ENCODE data around the gene NFKB1. TPM values are rescaled to one million over a fixed set of nuclear protein-coding genes. Genes with fewer than 3 reads are reported as not detected.

Gene NFKB1
- total RNA-seq, 3 donors from 2014 or later (not counting 1 experiment from before 2014, with no cell fraction given), result 144 to 235 (median 163) TPM

- H3K4me1 Mint-ChIP-seq, result peaks cover 6 to 7% of the 10 kb centered on the region in 2 donors
- no peaks in the 10 kb centered on the region for H3K9me3 Mint-ChIP-seq
- ATAC-seq, result no peak
- no peak overlapping the region for H3K4me3 Mint-ChIP-seq
- no peaks in the 10 kb centered on the region for H3K36me3 Mint-ChIP-seq
- no peak overlapping the region for H3K27ac Mint-ChIP-seq
- DNase-seq, result no peak
- no peaks in the 10 kb centered on the region for H3K36me3 ChIP-seq (ENCODE audit: control insufficient read depth, insufficient read depth, low read length)
- intact Hi-C loops (cut with micrococcal nuclease), result no loop called here
- 50% methylated on average over 1 of the region's 1 CpG for WGBS (ENCODE audit: insufficient coverage)
- peaks cover 0 to 7% of the 10 kb centered on the region in 2 donors for H3K27me3 Mint-ChIP-seq (ENCODE audit: low read depth in 2 of 2)
- peaks cover 3% of the 10 kb centered on the region for H3K4me1 ChIP-seq (ENCODE audit: control insufficient read depth, insufficient read depth, low read length)
- TF ChIP-seq, protein P1, sequence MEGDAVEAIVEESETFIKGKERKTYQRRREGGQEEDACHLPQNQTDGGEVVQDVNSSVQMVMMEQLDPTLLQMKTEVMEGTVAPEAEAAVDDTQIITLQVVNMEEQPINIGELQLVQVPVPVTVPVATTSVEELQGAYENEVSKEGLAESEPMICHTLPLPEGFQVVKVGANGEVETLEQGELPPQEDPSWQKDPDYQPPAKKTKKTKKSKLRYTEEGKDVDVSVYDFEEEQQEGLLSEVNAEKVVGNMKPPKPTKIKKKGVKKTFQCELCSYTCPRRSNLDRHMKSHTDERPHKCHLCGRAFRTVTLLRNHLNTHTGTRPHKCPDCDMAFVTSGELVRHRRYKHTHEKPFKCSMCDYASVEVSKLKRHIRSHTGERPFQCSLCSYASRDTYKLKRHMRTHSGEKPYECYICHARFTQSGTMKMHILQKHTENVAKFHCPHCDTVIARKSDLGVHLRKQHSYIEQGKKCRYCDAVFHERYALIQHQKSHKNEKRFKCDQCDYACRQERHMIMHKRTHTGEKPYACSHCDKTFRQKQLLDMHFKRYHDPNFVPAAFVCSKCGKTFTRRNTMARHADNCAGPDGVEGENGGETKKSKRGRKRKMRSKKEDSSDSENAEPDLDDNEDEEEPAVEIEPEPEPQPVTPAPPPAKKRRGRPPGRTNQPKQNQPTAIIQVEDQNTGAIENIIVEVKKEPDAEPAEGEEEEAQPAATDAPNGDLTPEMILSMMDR (IDR thresholded peaks at IDR 0.05), result no peak
- H3K9me3 ChIP-seq (ENCODE audit: control insufficient read depth, insufficient read depth, low read length), result no peaks in the 10 kb centered on the region
- H3K27me3 ChIP-seq (ENCODE audit: control insufficient read depth, insufficient read depth, low read length), result no peaks in the 10 kb centered on the region
- no peak overlapping the region for H3K27ac ChIP-seq (ENCODE audit: low read length)
- no peak overlapping the region for H3K4me3 ChIP-seq (ENCODE audit: low read length)
These were observed 7.4 kb upstream of the NFKB1 start for GRCh38 chr4:102493794-102494193.

DNA sequence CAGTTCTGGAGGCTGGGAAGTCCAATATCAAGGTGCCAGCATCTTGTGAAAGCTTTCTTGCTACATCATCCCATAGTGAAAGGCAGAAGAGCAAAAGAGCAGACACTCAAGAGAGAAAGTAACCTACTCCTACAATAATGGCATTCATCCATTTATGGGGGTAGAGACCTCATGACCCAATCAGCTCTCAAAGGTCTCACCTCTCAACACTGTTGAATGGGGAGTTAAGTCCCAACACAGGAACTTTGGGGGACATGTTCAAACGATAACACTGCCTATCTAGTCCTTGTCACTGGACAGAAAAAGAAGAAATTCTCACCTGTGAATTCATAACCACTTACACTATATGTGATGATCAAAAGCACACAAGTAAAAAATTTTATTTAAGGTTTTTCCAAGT lies 6.6 kb upstream of the NFKB1 start:
- intact Hi-C loops (cut with micrococcal nuclease), result no loop called here
- H3K4me1 Mint-ChIP-seq, result peaks cover 6 to 7% of the 10 kb centered on the region in 2 donors
- 57% methylated on average over 1 of the region's 1 CpG for WGBS (ENCODE audit: insufficient coverage)
- ATAC-seq (no peak), DNase-seq (no peak)
- no peaks in the 10 kb centered on the region for H3K27me3 ChIP-seq (ENCODE audit: control insufficient read depth, insufficient read depth, low read length)
- no peak overlapping the region for H3K27ac ChIP-seq (ENCODE audit: low read length)
- peaks cover 0 to 7% of the 10 kb centered on the region in 2 donors for H3K27me3 Mint-ChIP-seq (ENCODE audit: low read depth in 2 of 2)
- H3K36me3 ChIP-seq (ENCODE audit: control insufficient read depth, insufficient read depth, low read length), result no peaks in the 10 kb centered on the region
- no peaks in the 10 kb centered on the region for H3K36me3 Mint-ChIP-seq
- no peak overlapping the region for H3K4me3 ChIP-seq (ENCODE audit: low read length)
- peaks cover 3% of the 10 kb centered on the region for H3K4me1 ChIP-seq (ENCODE audit: control insufficient read depth, insufficient read depth, low read length)
- no peak overlapping the region for H3K4me3 Mint-ChIP-seq
- TF ChIP-seq, protein P1 (IDR thresholded peaks at IDR 0.05), result no peak
- H3K27ac Mint-ChIP-seq, result no peak overlapping the region
- H3K9me3 Mint-ChIP-seq, result no peaks in the 10 kb centered on the region
- H3K9me3 ChIP-seq (ENCODE audit: control insufficient read depth, insufficient read depth, low read length), result no peaks in the 10 kb centered on the region

DNA sequence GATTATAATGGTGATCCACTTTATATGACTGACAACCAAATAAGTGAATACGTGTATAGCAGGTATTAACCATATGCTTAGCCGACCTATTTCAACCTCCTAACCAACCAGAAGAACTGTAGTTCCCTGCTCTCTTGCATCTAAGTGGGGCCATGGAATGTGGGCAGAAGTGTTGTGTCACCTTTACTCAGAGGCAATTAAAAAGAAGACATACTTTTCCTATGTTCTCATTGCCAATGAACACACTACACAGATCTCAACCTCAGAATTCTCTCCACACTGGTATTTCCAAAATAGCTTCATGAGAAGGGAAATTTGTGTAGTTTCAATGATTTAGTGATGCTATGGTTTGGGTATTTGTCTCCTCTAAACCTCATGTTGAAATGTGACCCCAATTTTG lies 3.2 kb upstream of the NFKB1 start:
- Histone ChIP-seq H3K27ac (ENCODE audit: low read length) (no peak overlapping the region), H3K27me3 (ENCODE audit: control insufficient read depth, insufficient read depth, low read length) (no peaks in the 10 kb centered on the region), H3K4me3 (ENCODE audit: low read length) (no peak overlapping the region), H3K4me1 (ENCODE audit: control insufficient read depth, insufficient read depth, low read length) (peaks cover 14% of the 10 kb centered on the region), H3K9me3 (ENCODE audit: control insufficient read depth, insufficient read depth, low read length) (no peaks in the 10 kb centered on the region), H3K36me3 (ENCODE audit: control insufficient read depth, insufficient read depth, low read length) (no peaks in the 10 kb centered on the region)
- no CpG with 5 or more reads among the region's 2 CpGs for WGBS (ENCODE audit: insufficient coverage)
- Mint-ChIP-seq H3K4me3 (no peak overlapping the region), H3K4me1 (peaks cover 21 to 26% of the 10 kb centered on the region in 2 donors), H3K36me3 (no peaks in the 10 kb centered on the region), H3K27me3 (ENCODE audit: low read depth in 2 of 2) (peaks cover 0 to 7% of the 10 kb centered on the region in 2 donors), H3K27ac (peak overlapping the region; percentile 33 to 63), H3K9me3 (no peaks in the 10 kb centered on the region)
- intact Hi-C loops (cut with micrococcal nuclease), result no loop called here
- ATAC-seq, result no peak
- DNase-seq, result no peak
- TF ChIP-seq, protein P1 (IDR thresholded peaks at IDR 0.05), result no peak

- Histone ChIP-seq H3K4me3 (ENCODE audit: low read length) (peak overlapping the region; percentile 69), H3K4me1 (ENCODE audit: control insufficient read depth, insufficient read depth, low read length) (peaks cover 11% of the 10 kb centered on the region), H3K36me3 (ENCODE audit: control insufficient read depth, insufficient read depth, low read length) (no peaks in the 10 kb centered on the region), H3K9me3 (ENCODE audit: control insufficient read depth, insufficient read depth, low read length) (no peaks in the 10 kb centered on the region), H3K27ac (ENCODE audit: low read length) (peak overlapping the region; percentile 99), H3K27me3 (ENCODE audit: control insufficient read depth, insufficient read depth, low read length) (no peaks in the 10 kb centered on the region)
- intact Hi-C loops (cut with micrococcal nuclease), result loop anchor here (2.0 to 5.0 kb wide), 3 partner anchors 112 to 326 kb away; partner anchors contain the start of genes SLC39A8 and UBE2D3
- H3K9me3 Mint-ChIP-seq, result no peaks in the 10 kb centered on the region
- DNase-seq, result peak; percentile 42 to 72
- H3K4me3 Mint-ChIP-seq, result peak overlapping the region; percentile 89
- 44% methylated on average over 3 of the region's 3 CpGs for WGBS (ENCODE audit: insufficient coverage)
- H3K27me3 Mint-ChIP-seq (ENCODE audit: low read depth in 2 of 2), result peaks cover 0 to 7% of the 10 kb centered on the region in 2 donors
- H3K36me3 Mint-ChIP-seq, result no peaks in the 10 kb centered on the region
- H3K4me1 Mint-ChIP-seq, result peaks cover 36 to 41% of the 10 kb centered on the region in 2 donors
- peak; percentile 41 to 48 (median 46) for ATAC-seq
- TF ChIP-seq, protein P1 (IDR thresholded peaks at IDR 0.05), result no peak
- peak overlapping the region; percentile 97 for H3K27ac Mint-ChIP-seq
These were observed 835 bp upstream of the NFKB1 start for GRCh38 chr4:102500352-102500695.

All from natural killer cell (primary cell).